Hepatocyte (in vitro differentiated cells): ENCODE measurements around the gene MYO3B.

Experiments used
- CTCF ChIP-seq: fragments of 200-600 bp; sonication (generic); IDR thresholded peaks from 2 replicates; pipeline ENCODE4 v1.5.1; 2016; ENCODE audit warnings: antibody characterized with exemption, mild to moderate bottlenecking; ENCODE audit not compliant: poor library complexity
- EZH2 ChIP-seq: fragments of 200-600 bp; sonication (generic); IDR thresholded peaks from 2 replicates; pipeline ENCODE4 v1.6.1; 2016; ENCODE audit warnings: antibody characterized with exemption, mild to moderate bottlenecking, borderline replicate concordance
- EZH2phosphoT487 ChIP-seq: fragments of 200-600 bp; sonication (generic); IDR thresholded peaks from one replicate; pipeline ENCODE4 v1.6.1; 2018; ENCODE audit warnings: antibody characterized with exemption, mild to moderate bottlenecking, low read depth, moderate library complexity; ENCODE audit not compliant: unreplicated experiment, severe bottlenecking

GRCh38 chr2:170481201-170481600 is 303.3 kb downstream of the MYO3B start:
- TF ChIP-seq CTCF (no peak), EZH2 (no peak), EZH2phosphoT487 (no peak)
